Left lung (tissue), 10 donors: ENCODE data around the gene CNTFR. TPM values are rescaled to one million over a fixed set of nuclear protein-coding genes. Genes with fewer than 3 reads are reported as not detected.

Source experiments
- ATAC-seq: fragments of 200-7000 bp; cut with Tn5 transposase; one replicate; pipeline ENCODE4 v1.9.1; 2020; ENCODE audit warnings: moderate library complexity
- DNase-seq, 4 donors: peaks; one replicate each; pipeline ENCODE4 v3.0.0-alpha.2; 2013 to 2020
- H3K27ac ChIP-seq, 2 donors: fragments of 200-600 bp; sonication (generic) in 1 of 2; one replicate each; pipeline versions ENCODE4 v1.5.0 to v1.8.0; 2020 to 2021
- H3K27me3 ChIP-seq, 2 donors: fragments of 200-600 bp; sonication (generic) in 1 of 2; one replicate each; pipeline versions ENCODE4 v1.5.0 to v1.8.0; 2020 to 2021
- H3K36me3 ChIP-seq, 2 donors: fragments of 200-600 bp; sonication (generic) in 1 of 2; one replicate each; pipeline versions ENCODE4 v1.5.0 to v1.8.0; 2020 to 2021
- H3K4me1 ChIP-seq, 2 donors: fragments of 200-600 bp; one replicate each; pipeline ENCODE4 v1.8.0; 2021
- H3K4me3 ChIP-seq, 2 donors: fragments of 200-600 bp; sonication (generic) in 1 of 2; one replicate each; pipeline versions ENCODE4 v1.5.0 to v1.8.0; 2020 to 2021; ENCODE audit warnings: mild to moderate bottlenecking in 1 of 2
- H3K9me3 ChIP-seq, 2 donors: fragments of 200-600 bp; sonication (generic) in 1 of 2; one replicate each; pipeline versions ENCODE4 v1.5.0 to v1.8.0; 2020 to 2021
- CTCF ChIP-seq, 2 donors: fragments of 200-600 bp; sonication (generic) in 1 of 2; IDR thresholded peaks; one replicate each; pipeline versions ENCODE4 v1.5.0 to v1.8.0; 2021; ENCODE audit warnings: antibody characterized with exemption in 2 of 2
- intact Hi-C, 2 donors: fragments of 100-400 bp; cut with DNase I; formaldehyde crosslinking; loops; one replicate each; pipeline versions ENCODE4 v1.11.2 to v1.14.2; 2022
- polyA plus RNA-seq, 6 donors: library from polyadenylated mRNA; unstranded; fragments of 120-200 nt; gene quantifications; one replicate each; pipeline ENCODE4 v1.2.1, GENCODE V29; 2013; ENCODE audit not compliant: insufficient read length in 6 of 6
- total RNA-seq, 2 donors: library from RNA; stranded (reverse); fragmentation: NEBNext Ultra II Directional; extraction: Animal tissue kit (Norgen Biotek cat#: 25700); gene quantifications; one replicate each; pipeline ENCODE4 v1.2.1, GENCODE V29; 2021
- donor health status: DM: no; HTN: yes; CAD: no.
- donor health status: DM: no; HTN: no; CAD: no.

CNTFR gene
- total and polyA plus RNA-seq, 8 donors, result 0.90 to 35.6 (median 26.9) TPM

GRCh38 chr9:34574571-34574970 is 15.0 kb downstream of the CNTFR start:
- H3K9me3 ChIP-seq, result no peaks in the 10 kb centered on the region
- intact Hi-C loops, result no loop called here
- peaks cover 0 to 7% of the 10 kb centered on the region in 2 donors for H3K4me1 ChIP-seq
- no peak for TF ChIP-seq CTCF (IDR thresholded peaks at IDR 0.05)
- DNase-seq (no peak), ATAC-seq (no peak)
- no peak overlapping the region for H3K4me3 ChIP-seq
- H3K27me3 ChIP-seq, result peaks cover 12 to 64% of the 10 kb centered on the region in 2 donors
- no peaks in the 10 kb centered on the region for H3K36me3 ChIP-seq
- H3K27ac ChIP-seq, result no peak overlapping the region

GRCh38 chr9:34573599-34574325 is 15.8 kb downstream of the CNTFR start:
- H3K4me1 ChIP-seq, result peaks cover 0 to 7% of the 10 kb centered on the region in 2 donors
- no peak overlapping the region for H3K27ac ChIP-seq
- no peak for ATAC-seq

GRCh38 chr9:34572628-34573027 is 16.9 kb downstream of the CNTFR start:
- intact Hi-C loops, result no loop called here
- DNase-seq (no peak), ATAC-seq (no peak)
- H3K27me3 ChIP-seq, result peaks cover 0 to 63% of the 10 kb centered on the region in 2 donors
- no peaks in the 10 kb centered on the region for H3K4me1 ChIP-seq
- no peak for TF ChIP-seq CTCF (IDR thresholded peaks at IDR 0.05)
- no peaks in the 10 kb centered on the region for H3K36me3 ChIP-seq
- H3K4me3 ChIP-seq, result no peak overlapping the region
- no peak overlapping the region for H3K27ac ChIP-seq
- H3K9me3 ChIP-seq, result no peaks in the 10 kb centered on the region

More at GRCh38 chr9:34573599-34574325, 15.8 kb downstream of the CNTFR start:
- Histone ChIP-seq H3K36me3 (no peaks in the 10 kb centered on the region), H3K27me3 (peaks cover 8 to 63% of the 10 kb centered on the region in 2 donors), H3K4me3 (no peak overlapping the region), H3K9me3 (no peaks in the 10 kb centered on the region)
- intact Hi-C loops, result no loop called here
- TF ChIP-seq CTCF (IDR thresholded peaks at IDR 0.05), result no peak
- peak in 1 of 4 donors; percentile 54 for DNase-seq

GRCh38 chr9:34572092-34572491 is 17.4 kb downstream of the CNTFR start:
- ATAC-seq, result no peak
- H3K27me3 ChIP-seq, result peaks cover 0 to 62% of the 10 kb centered on the region in 2 donors
- intact Hi-C loops, result no loop called here
- H3K4me1 ChIP-seq, result no peaks in the 10 kb centered on the region
- DNase-seq, result no peak
- H3K27ac ChIP-seq, result no peak overlapping the region
- no peaks in the 10 kb centered on the region for H3K9me3 ChIP-seq
- H3K36me3 ChIP-seq, result no peaks in the 10 kb centered on the region
- TF ChIP-seq CTCF (IDR thresholded peaks at IDR 0.05), result no peak
- H3K4me3 ChIP-seq, result no peak overlapping the region

GRCh38 chr9:34571481-34571810 is 18.1 kb downstream of the CNTFR start:
- ATAC-seq (peak; percentile 15), DNase-seq (peak in 1 of 4 donors; percentile 76)
- no peaks in the 10 kb centered on the region for H3K4me1 ChIP-seq
- no peak overlapping the region for H3K27ac ChIP-seq
- intact Hi-C loops, result no loop called here
- no peak for TF ChIP-seq CTCF (IDR thresholded peaks at IDR 0.05)
- H3K9me3 ChIP-seq, result no peaks in the 10 kb centered on the region
- H3K27me3 ChIP-seq, result peaks cover 0 to 62% of the 10 kb centered on the region in 2 donors
- H3K36me3 ChIP-seq, result no peaks in the 10 kb centered on the region
- H3K4me3 ChIP-seq, result no peak overlapping the region
